ENCODE data around the gene PDLIM4.

PDLIM4 gene

GRCh38 chr5:132267166-132267739 lies 9.8 kb downstream of the PDLIM4 start:
- DNase-seq: no peak

GRCh38 chr5:132267931-132268768 lies 10.7 kb downstream of the PDLIM4 start:
- DNase-seq: no peak

- DNase-seq: no peak
Measured at GRCh38 chr5:132268769-132269551, 11.5 kb downstream of the PDLIM4 start.

DNA sequence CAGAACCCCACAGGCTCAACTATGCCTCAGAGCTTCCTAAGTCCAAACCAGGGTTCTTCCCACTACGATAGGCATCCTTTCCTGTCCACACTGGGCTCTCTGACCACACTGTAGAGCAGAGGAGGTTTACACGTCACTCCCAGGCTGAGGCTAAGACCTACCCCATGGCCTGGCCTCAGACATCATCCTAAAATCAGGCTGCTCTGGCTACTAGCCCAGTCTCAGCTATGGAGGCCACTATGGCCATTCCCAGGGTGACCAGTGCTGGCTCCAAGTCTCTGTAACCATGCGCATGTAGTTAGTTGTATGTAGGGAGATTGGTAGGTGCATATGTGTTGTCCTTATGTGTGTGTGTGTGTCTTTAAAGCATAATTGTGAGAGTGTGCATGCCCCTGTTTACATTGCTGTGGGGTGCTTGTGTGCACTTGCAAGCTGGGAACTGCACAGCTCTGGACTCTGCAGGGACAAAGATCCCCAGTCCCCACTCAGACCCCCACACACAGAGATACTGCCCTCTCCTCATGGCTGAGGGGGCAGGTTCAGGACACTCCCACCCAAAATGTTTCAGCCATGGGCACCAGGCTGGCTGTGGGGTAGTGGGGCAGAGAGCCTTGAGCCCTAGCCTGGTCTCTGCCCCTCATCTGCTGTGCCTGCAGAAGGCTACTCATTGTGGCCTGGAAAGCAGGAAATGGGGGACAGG lies 12.3 kb downstream of the PDLIM4 start:
- no peak for DNase-seq

- no peak for DNase-seq
Measured at GRCh38 chr5:132270335-132270665, 12.8 kb downstream of the PDLIM4 start.

- no peak for DNase-seq
Measured at GRCh38 chr5:132270706-132271105, 13.2 kb downstream of the PDLIM4 start.

GRCh38 chr5:132271251-132272246 lies 14.1 kb downstream of the PDLIM4 start:
- no peak for DNase-seq

GRCh38 chr5:132272311-132273210 lies 15.1 kb downstream of the PDLIM4 start:
- peak; percentile 38 to 61 for DNase-seq

DNA sequence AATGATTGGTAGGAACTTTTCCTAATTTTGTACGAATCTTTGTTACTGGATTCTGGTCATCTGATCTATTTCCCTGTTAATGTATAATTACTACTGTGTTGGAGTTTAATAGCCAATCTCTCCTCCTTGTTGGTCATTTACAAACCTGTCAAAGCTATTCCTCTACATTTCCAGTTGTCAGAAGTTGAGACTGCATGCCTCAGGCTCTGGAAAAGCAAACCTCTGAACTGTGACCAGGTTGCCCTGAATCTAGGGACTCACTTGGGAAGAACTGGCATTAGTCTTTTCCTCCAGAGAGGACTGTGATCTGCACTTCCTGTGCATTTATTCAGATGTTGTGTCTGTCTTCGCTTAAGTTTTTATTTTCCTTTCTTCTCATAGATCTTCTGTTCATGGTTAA lies 16.1 kb downstream of the PDLIM4 start:
- DNase-seq: no peak

GRCh38 chr5:132274050-132274792 lies 16.7 kb downstream of the PDLIM4 start:
- DNase-seq: no peak

GRCh38 chr5:132275367-132276220 lies 18.1 kb downstream of the PDLIM4 start:
- no peak for DNase-seq

GRCh38 chr5:132277256-132277655 lies 19.8 kb downstream of the PDLIM4 start:
- DNase-seq: no peak

DNA sequence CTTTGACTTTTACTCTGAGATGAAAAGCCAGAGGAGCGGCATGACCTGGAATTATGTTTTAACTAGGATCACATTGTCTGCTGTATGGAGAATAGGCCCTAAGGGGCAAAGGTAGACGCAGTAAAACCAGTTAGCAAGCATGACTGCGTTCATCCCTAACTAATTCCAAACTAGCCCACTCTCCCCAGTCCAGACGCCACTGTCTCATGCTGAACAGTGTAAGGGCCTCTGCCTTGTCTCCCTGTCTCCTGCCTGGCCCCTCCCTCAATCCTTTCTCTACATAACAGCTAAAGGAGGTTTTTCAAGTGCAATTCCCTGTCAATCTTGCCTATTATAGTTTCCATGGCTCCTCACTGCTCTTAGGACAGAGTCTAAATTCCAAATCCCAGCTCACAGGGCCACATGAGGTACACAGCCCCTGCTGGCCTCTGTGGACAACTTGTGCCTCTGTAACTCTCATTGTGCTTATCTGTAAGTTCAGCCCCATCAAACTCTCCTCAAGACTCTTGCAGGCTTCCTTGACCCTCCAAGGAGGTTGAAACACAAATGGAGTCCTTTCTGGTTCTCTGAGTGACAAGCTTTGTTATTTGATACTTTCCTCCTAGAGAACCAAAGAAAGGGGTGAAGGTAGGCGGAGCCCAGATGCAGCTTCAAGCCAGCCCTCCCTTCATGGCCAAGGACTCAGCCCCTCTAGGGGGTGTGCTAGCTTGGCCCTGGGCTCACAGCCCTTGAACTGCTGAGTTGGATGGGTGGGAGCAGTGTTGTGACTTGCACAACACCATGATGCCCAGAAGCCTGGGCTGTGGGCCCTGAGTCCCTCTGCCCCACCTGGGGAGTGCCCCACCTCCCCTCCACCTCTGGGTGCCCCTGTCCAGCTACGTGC lies 20.7 kb downstream of the PDLIM4 start:
- DNase-seq: no peak

- no peak for DNase-seq
Measured at GRCh38 chr5:132279801-132280200, 22.3 kb downstream of the PDLIM4 start.

- DNase-seq: no peak
Measured at GRCh38 chr5:132280371-132281240, 23.1 kb downstream of the PDLIM4 start.

- no peak for DNase-seq
Measured at GRCh38 chr5:132281856-132282614, 24.5 kb downstream of the PDLIM4 start.
